ENCODE data around the gene NUFIP2. TPM values are rescaled to one million over a fixed set of nuclear protein-coding genes. Genes with fewer than 3 reads are reported as not detected.

NUFIP2 gene
- total and polyA plus RNA-seq, 10 of the 15 experiments (the other 5 are each of a cell fraction or from before 2014, with no cell fraction given), result 3.7 to 32.3 (median 14.5) TPM

DNA sequence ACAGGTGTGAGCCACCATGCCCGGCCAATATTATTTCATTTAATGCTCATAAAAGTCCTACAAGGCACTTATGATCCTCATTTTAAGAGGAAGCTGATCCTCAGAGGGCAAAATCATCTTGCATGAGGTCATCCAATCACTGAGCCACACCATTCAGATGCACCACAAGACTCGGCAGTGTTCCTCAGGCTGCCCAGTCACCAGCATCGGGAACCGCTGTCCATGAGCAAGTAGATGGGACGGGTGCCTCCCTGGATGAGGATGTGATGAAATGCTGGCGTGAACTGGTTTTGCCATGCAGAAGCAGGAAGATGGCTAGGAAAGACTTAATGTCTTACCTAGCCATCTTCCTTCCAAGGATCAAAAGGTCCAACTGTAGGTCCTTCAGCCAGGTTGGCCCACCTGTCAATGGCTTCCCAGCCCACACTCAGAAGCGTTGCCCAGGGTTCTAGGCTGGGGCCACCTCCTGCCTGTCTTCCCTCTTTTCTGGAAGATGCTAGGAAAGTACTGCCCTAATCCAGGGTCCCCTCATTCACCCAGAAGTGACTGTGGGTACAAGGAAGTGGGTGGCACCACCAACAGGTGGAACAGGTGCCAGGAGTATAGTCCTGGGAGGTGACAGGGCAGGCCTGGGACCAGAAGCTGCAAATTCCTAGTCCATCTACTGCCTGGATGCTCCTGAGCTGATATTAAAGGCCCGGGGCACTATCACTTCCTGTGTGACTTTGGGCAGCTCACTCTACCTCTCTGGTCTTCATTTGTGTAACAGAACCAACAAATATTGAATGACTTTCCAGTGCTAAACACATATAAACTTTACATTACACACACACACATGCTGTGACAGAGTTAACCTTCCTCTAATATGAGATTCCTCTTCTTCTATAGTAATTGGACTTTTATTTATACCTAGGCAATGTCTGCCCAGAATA is 79.5 kb downstream of the NUFIP2 start:
- intact Hi-C loops (cut with micrococcal nuclease; ENCODE audit: unreplicated experiment), result no loop called here
- no TSS peak for BruUV-seq (replicated peaks)
- in situ Hi-C loops (cut with MboI), result no loop called here

DNA sequence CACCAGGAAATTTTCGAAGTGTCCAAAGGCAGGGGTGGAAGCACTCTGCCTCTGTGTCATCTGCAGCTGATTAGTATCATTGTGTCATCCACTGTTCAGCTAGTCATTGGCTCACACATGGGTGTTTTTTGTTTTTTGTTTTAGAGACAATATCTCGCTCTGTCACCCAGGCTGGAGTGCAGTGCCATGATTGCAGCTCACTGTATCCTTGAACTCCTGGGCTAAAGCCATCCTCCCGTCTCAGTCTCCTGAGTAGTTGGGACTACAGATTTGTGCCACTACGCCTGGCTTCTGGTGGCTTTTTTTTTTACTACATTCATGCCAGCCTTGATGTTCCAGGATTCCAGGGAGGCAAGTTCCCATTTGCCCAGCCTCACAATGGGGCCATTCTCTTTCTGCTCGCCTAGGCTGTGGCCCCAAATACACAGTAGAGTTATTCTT is 81.2 kb downstream of the NUFIP2 start:
- H4K20me1 ChIP-seq (ENCODE audit: control insufficient read depth, insufficient read depth), result no peaks in the 10 kb centered on the region
- 49% methylated on average over 5 of the region's 5 CpGs for WGBS (ENCODE audit: insufficient coverage, insufficient replicate concordance, low lambda C conversion rate, missing lambda C conversion rate)
- H3K9ac ChIP-seq (ENCODE audit: control insufficient read depth, insufficient read depth, low read length), result no peak overlapping the region
- no peaks in the 10 kb centered on the region for H3K4me1 ChIP-seq (ENCODE audit: control insufficient read depth, insufficient read depth, low read length)
- no peak overlapping the region for H3K4me2 ChIP-seq (ENCODE audit: control insufficient read depth, insufficient read depth)
- in situ Hi-C loops (cut with MboI) (no loop called here), intact Hi-C loops (cut with micrococcal nuclease; ENCODE audit: unreplicated experiment) (no loop called here)
- ChIA-PET SMC1A (ENCODE audit: uncharacterized antibody, unreplicated experiment) (interaction anchor here (1.2 to 1.4 kb wide), 2 partner anchors 64 to 67 kb away, joined by 3 to 6 read pairs; no protein-coding TSS in a partner anchor), CTCF (interaction anchor here (0.7 to 12.4 kb wide), 9 partner anchors 9 to 261 kb away, joined by 3 to 358 read pairs (median 3); partner anchors contain the start of gene MYO18A), POLR2A (interaction anchor here (0.8 kb wide), 1 partner anchor 65 kb away, joined by 3 read pairs; no protein-coding TSS in a partner anchor), RAD21 (ENCODE audit: unreplicated experiment) (interaction anchor here (1.2 kb wide), 1 partner anchor 57 kb away, joined by 3 read pairs; no protein-coding TSS in a partner anchor)
- no peaks in the 10 kb centered on the region for H3K36me3 ChIP-seq (ENCODE audit: control insufficient read depth in 2 of 2, insufficient read depth in 2 of 2, low read length in 1 of 2)
- H3K79me2 ChIP-seq (ENCODE audit: control insufficient read depth, insufficient read depth, low read length), result no peaks in the 10 kb centered on the region
- H2AFZ ChIP-seq (ENCODE audit: control insufficient read depth, low read depth, low read length), result no peak overlapping the region
- no peak for FAIRE-seq
- no peaks in the 10 kb centered on the region for H3K27me3 ChIP-seq (replicated peaks in 1 of 2; ENCODE audit: control insufficient read depth in 2 of 2, insufficient read depth in 2 of 2, low read length in 1 of 2)
- no peaks in the 10 kb centered on the region for H3K9me3 ChIP-seq (replicated peaks; ENCODE audit: control insufficient read depth, insufficient read depth, low read length)
- no peak overlapping the region for H3K27ac ChIP-seq (ENCODE audit: control insufficient read depth, insufficient read depth)
- no TSS peak for BruUV-seq (replicated peaks)
- DNase-seq (ENCODE audit: low read depth, low spot score), result no peak
- no peak for ATAC-seq
- no peak overlapping the region for H3K4me3 ChIP-seq
- TF ChIP-seq POLR2A (IDR thresholded peaks at IDR 0.05; ENCODE audit: low read depth, low read length), result no peak
- TF ChIP-seq, protein P1, sequence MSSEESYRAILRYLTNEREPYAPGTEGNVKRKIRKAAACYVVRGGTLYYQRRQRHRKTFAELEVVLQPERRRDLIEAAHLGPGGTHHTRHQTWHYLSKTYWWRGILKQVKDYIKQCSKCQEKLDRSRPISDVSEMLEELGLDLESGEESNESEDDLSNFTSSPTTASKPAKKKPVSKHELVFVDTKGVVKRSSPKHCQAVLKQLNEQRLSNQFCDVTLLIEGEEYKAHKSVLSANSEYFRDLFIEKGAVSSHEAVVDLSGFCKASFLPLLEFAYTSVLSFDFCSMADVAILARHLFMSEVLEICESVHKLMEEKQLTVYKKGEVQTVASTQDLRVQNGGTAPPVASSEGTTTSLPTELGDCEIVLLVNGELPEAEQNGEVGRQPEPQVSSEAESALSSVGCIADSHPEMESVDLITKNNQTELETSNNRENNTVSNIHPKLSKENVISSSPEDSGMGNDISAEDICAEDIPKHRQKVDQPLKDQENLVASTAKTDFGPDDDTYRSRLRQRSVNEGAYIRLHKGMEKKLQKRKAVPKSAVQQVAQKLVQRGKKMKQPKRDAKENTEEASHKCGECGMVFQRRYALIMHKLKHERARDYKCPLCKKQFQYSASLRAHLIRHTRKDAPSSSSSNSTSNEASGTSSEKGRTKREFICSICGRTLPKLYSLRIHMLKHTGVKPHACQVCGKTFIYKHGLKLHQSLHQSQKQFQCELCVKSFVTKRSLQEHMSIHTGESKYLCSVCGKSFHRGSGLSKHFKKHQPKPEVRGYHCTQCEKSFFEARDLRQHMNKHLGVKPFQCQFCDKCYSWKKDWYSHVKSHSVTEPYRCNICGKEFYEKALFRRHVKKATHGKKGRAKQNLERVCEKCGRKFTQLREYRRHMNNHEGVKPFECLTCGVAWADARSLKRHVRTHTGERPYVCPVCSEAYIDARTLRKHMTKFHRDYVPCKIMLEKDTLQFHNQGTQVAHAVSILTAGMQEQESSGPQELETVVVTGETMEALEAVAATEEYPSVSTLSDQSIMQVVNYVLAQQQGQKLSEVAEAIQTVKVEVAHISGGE (CRISPR knock-in tag; IDR thresholded peaks at IDR 0.05), result no peak
- no peak for TF ChIP-seq TAF1 (IDR thresholded peaks at IDR 0.05; ENCODE audit: borderline replicate concordance, low read depth, low read length)
- no peak for TF ChIP-seq KAT2A (conservative IDR thresholded peaks at IDR 0.05; ENCODE audit: control insufficient read depth, low read depth, low read length)
- no peak for TF ChIP-seq EED (IDR thresholded peaks at IDR 0.05; ENCODE audit: low read depth)
- no peak for TF ChIP-seq ZNF24 (IDR thresholded peaks at IDR 0.05)
- TF ChIP-seq, protein P2, sequence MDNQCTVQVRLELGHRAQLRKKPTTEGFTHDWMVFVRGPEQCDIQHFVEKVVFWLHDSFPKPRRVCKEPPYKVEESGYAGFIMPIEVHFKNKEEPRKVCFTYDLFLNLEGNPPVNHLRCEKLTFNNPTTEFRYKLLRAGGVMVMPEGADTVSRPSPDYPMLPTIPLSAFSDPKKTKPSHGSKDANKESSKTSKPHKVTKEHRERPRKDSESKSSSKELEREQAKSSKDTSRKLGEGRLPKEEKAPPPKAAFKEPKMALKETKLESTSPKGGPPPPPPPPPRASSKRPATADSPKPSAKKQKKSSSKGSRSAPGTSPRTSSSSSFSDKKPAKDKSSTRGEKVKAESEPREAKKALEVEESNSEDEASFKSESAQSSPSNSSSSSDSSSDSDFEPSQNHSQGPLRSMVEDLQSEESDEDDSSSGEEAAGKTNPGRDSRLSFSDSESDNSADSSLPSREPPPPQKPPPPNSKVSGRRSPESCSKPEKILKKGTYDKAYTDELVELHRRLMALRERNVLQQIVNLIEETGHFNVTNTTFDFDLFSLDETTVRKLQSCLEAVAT (IDR thresholded peaks at IDR 0.05), result no peak
- no peak for TF ChIP-seq MTA2 (IDR thresholded peaks at IDR 0.05; ENCODE audit: low read depth)

More for the DNA sequence above, 79.5 kb downstream of the NUFIP2 start:
- H3K4me1 ChIP-seq (ENCODE audit: control insufficient read depth, insufficient read depth, low read length), result no peaks in the 10 kb centered on the region
- no peak overlapping the region for H3K9ac ChIP-seq (ENCODE audit: control insufficient read depth, insufficient read depth, low read length)
- ChIA-PET POLR2A (no interaction called here), CTCF (interaction anchor here (0.9 to 12.4 kb wide), 3 partner anchors 11 to 68 kb away, joined by 3 to 358 read pairs (median 52); no protein-coding TSS in a partner anchor), SMC1A (ENCODE audit: uncharacterized antibody, unreplicated experiment) (interaction anchor here (1.1 to 7.4 kb wide), 2 partner anchors 21 to 67 kb away, joined by 3 to 150 read pairs; no protein-coding TSS in a partner anchor), RAD21 (ENCODE audit: unreplicated experiment) (interaction anchor here (0.9 to 9.7 kb wide), 2 partner anchors 19 to 67 kb away, joined by 3 to 182 read pairs; no protein-coding TSS in a partner anchor)
- FAIRE-seq, result no peak
- H3K9me3 ChIP-seq (replicated peaks; ENCODE audit: control insufficient read depth, insufficient read depth, low read length), result no peaks in the 10 kb centered on the region
- no peaks in the 10 kb centered on the region for H3K79me2 ChIP-seq (ENCODE audit: control insufficient read depth, insufficient read depth, low read length)
- TF ChIP-seq KLF5 (IDR thresholded peaks at IDR 0.05; ENCODE audit: partially characterized antibody) (no peak), TCF3 (IDR thresholded peaks at IDR 0.05; ENCODE audit: borderline replicate concordance, insufficient read depth, low read depth, low read length) (no peak), MYC (IDR thresholded peaks at IDR 0.05; ENCODE audit: insufficient read depth, insufficient read length, insufficient replicate concordance, low read length, severe bottlenecking) (no peak), RBBP5 (conservative IDR thresholded peaks at IDR 0.05) (no peak), YBX1 (IDR thresholded peaks at IDR 0.05) (no peak), FOXM1 (IDR thresholded peaks at IDR 0.05; ENCODE audit: low read depth, low read length) (no peak), RAD51 (IDR thresholded peaks at IDR 0.05) (no peak), RFX5 (IDR thresholded peaks at IDR 0.05; ENCODE audit: low read depth, low read length) (no peak)
- H3K4me3 ChIP-seq, result no peak overlapping the region
- no peaks in the 10 kb centered on the region for H3K27me3 ChIP-seq (replicated peaks in 1 of 2; ENCODE audit: control insufficient read depth in 2 of 2, insufficient read depth in 2 of 2, low read length in 1 of 2)
- no peak for DNase-seq (ENCODE audit: low read depth, low spot score)
- no peaks in the 10 kb centered on the region for H3K36me3 ChIP-seq (ENCODE audit: control insufficient read depth in 2 of 2, insufficient read depth in 2 of 2, low read length in 1 of 2)
- no peaks in the 10 kb centered on the region for H4K20me1 ChIP-seq (ENCODE audit: control insufficient read depth, insufficient read depth)
- no peak overlapping the region for H2AFZ ChIP-seq (ENCODE audit: control insufficient read depth, low read depth, low read length)
- no peak overlapping the region for H3K27ac ChIP-seq (ENCODE audit: control insufficient read depth, insufficient read depth)
- 68% methylated on average over 8 of the region's 8 CpGs for WGBS (ENCODE audit: insufficient coverage, insufficient replicate concordance, low lambda C conversion rate, missing lambda C conversion rate)
- ATAC-seq, result no peak
- no peak overlapping the region for H3K4me2 ChIP-seq (ENCODE audit: control insufficient read depth, insufficient read depth)
